ENCODE results near the gene SFTA2.

DNA sequence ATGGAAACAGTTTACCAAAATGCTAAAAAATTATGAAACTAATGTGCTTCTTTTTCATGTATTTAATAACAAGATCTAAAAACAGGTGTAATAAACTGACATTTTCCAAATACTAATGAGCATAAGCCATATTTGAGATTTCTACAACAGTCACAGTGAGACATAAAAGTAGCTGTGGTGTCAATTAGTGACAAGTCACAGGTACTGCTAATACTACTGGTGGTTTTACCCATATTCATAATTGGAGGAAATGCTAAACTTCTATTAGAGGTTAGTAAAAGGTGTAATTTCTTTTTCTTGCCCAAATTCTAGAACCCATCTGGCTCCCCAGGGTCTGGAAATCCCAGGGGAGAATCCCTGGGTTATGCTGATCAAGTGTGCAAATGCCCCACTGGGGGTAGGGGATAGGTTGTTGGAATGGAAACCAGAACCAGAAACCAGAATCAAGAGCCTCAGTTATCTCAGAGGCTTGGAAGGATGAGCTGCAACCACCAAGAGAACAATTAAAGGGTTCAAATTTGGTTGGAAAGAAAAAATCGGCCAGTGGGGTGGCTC is 31.0 kb downstream of the SFTA2 start:
- TF ChIP-seq, protein P1, sequence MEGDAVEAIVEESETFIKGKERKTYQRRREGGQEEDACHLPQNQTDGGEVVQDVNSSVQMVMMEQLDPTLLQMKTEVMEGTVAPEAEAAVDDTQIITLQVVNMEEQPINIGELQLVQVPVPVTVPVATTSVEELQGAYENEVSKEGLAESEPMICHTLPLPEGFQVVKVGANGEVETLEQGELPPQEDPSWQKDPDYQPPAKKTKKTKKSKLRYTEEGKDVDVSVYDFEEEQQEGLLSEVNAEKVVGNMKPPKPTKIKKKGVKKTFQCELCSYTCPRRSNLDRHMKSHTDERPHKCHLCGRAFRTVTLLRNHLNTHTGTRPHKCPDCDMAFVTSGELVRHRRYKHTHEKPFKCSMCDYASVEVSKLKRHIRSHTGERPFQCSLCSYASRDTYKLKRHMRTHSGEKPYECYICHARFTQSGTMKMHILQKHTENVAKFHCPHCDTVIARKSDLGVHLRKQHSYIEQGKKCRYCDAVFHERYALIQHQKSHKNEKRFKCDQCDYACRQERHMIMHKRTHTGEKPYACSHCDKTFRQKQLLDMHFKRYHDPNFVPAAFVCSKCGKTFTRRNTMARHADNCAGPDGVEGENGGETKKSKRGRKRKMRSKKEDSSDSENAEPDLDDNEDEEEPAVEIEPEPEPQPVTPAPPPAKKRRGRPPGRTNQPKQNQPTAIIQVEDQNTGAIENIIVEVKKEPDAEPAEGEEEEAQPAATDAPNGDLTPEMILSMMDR (IDR thresholded peaks at IDR 0.05; ENCODE audit: insufficient read depth, low read length) = no peak
- TF ChIP-seq, protein P2, sequence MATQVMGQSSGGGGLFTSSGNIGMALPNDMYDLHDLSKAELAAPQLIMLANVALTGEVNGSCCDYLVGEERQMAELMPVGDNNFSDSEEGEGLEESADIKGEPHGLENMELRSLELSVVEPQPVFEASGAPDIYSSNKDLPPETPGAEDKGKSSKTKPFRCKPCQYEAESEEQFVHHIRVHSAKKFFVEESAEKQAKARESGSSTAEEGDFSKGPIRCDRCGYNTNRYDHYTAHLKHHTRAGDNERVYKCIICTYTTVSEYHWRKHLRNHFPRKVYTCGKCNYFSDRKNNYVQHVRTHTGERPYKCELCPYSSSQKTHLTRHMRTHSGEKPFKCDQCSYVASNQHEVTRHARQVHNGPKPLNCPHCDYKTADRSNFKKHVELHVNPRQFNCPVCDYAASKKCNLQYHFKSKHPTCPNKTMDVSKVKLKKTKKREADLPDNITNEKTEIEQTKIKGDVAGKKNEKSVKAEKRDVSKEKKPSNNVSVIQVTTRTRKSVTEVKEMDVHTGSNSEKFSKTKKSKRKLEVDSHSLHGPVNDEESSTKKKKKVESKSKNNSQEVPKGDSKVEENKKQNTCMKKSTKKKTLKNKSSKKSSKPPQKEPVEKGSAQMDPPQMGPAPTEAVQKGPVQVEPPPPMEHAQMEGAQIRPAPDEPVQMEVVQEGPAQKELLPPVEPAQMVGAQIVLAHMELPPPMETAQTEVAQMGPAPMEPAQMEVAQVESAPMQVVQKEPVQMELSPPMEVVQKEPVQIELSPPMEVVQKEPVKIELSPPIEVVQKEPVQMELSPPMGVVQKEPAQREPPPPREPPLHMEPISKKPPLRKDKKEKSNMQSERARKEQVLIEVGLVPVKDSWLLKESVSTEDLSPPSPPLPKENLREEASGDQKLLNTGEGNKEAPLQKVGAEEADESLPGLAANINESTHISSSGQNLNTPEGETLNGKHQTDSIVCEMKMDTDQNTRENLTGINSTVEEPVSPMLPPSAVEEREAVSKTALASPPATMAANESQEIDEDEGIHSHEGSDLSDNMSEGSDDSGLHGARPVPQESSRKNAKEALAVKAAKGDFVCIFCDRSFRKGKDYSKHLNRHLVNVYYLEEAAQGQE (IDR thresholded peaks at IDR 0.05; ENCODE audit: insufficient replicate concordance, low read depth) = no peak
